ENCODE measurements around the gene CTXND1.
"Not testable (repeated sequence)": the region's sequence is repeated elsewhere in the genome, so short reads cannot be mapped to it uniquely, and the experiment has no call there.

The CTXND1 gene

GRCh38 chr15:80252121-80252518 is at the start of gene CTXND1:
CTXND1 (minus strand) TSS chr15:80252213; CDS start chr15:80201949, 50,264 bp downstream.
- DNase-seq (ENCODE audit: extremely low read depth, low read depth) = no peak
- no peak for TF ChIP-seq CTCF (IDR thresholded peaks at IDR 0.05; ENCODE audit: low read depth, low read length)

DNA sequence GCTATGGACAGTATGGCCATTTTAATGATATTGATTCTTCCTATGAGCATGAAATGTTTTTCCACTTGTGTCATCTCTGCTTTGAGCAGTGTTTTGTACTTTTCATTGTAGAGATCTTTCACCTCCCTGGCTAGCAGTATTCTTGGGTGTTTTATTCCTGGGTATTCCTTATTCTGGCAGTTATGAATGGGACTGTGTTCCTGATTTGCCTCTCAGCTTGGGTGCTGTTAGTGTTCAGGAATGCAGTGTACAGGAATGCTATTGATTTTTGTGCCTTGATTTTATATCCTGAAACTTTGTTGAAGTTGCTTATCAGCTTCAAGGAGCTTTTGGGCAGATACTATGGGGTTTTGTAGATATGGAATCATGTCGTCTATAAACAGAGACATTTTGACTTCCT is 49.5 kb upstream of the CTXND1 start:
- TF ChIP-seq CTCF (IDR thresholded peaks at IDR 0.05; ENCODE audit: low read depth, low read length) = no peak
- no peak for DNase-seq (ENCODE audit: extremely low read depth, low read depth)

GRCh38 chr15:80295777-80296176 is 43.8 kb upstream of the CTXND1 start:
- DNase-seq (ENCODE audit: extremely low read depth, low read depth) = not testable (repeated sequence)

- no peak for TF ChIP-seq CTCF (IDR thresholded peaks at IDR 0.05; ENCODE audit: low read depth, low read length)
Observed at GRCh38 chr15:80292079-80292478, 40.1 kb upstream of the CTXND1 start.

GRCh38 chr15:80290891-80291290 is 38.9 kb upstream of the CTXND1 start:
- DNase-seq (ENCODE audit: extremely low read depth, low read depth) = not testable (repeated sequence)

More at GRCh38 chr15:80292079-80292478, 40.1 kb upstream of the CTXND1 start:
- no peak for DNase-seq (ENCODE audit: extremely low read depth, low read depth)

GRCh38 chr15:80289528-80290495 is 37.8 kb upstream of the CTXND1 start:
- no peak for DNase-seq (ENCODE audit: extremely low read depth, low read depth)
- TF ChIP-seq CTCF (IDR thresholded peaks at IDR 0.05; ENCODE audit: low read depth, low read length) = no peak

- DNase-seq (ENCODE audit: extremely low read depth, low read depth) = no peak
- no peak for TF ChIP-seq CTCF (IDR thresholded peaks at IDR 0.05; ENCODE audit: low read depth, low read length)
Observed at GRCh38 chr15:80288131-80288530, 36.1 kb upstream of the CTXND1 start.

DNA sequence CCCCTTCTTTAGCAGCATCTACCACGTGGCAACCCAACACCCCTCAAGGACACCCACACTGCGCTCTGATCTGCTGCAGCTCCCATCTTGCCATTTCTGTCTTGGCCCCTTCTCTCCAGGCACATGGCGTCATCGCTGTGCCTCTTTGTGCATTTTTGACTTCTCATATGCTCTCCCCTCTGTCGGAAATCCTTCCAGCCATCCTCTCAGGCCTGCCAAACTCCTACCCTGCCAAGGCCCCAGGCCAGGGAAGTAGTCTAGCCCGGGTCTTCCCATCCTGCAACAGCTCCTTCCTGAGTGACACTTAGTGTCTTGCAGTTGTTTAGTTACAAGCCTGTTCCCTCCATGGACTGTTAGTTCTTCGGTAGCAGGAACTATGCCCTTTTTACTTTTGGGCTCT is 34.0 kb upstream of the CTXND1 start:
- no peak for TF ChIP-seq CTCF (IDR thresholded peaks at IDR 0.05; ENCODE audit: low read depth, low read length)
- DNase-seq (ENCODE audit: extremely low read depth, low read depth) = no peak

All from AG09319 (cell line).